Activated T-cell treated with anti-CD3 and anti-CD28 coated beads, Interleukin-2, amount 50 U/mL, for 48 hours (primary cell): ENCODE results near the gene PTPRU.

ENCODE experiments used
- DNase-seq, 2 experiments: peaks; one replicate each; pipeline ENCODE4 v3.0.0-alpha.2; 2020

The PTPRU gene

DNA sequence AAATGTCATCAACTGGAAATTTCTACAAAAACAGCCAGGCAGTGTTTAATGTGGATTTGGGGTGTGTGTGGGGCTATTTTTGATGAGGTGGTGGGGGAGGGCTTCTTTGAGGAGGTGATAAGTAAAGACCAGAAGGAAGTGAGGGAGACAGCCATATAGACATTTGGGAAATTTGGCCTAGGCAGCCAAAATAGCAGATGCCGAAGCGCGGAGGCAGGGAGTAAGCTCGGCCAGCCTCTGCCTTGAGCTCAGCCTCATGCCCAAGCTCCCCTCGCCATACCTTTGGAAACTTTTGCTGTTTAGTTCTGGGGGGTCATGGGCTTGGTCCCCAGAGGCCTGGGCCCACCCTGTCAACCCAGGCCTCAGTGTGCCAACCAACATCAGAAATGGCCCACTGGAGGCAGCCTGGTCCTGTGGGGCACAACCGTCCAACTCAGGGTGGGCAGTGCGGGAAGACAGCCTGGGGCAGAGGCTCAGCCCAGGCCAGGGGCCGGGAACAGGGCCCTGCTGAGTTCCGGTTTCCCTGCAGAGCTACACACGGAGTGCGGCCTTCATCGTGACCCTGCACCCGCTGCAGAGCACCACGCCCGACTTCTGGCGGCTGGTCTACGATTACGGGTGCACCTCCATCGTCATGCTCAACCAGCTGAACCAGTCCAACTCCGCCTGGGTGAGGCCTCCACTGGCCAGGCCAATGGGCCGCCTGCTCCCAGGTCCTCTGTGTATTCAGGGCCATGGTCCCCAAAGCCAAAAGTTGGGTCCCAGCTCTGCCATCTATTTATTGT is 84.0 kb downstream of the PTPRU start:
- no peak for DNase-seq

- no peak for DNase-seq
Observed at GRCh38 chr1:29321176-29321575, 84.9 kb downstream of the PTPRU start.

DNA sequence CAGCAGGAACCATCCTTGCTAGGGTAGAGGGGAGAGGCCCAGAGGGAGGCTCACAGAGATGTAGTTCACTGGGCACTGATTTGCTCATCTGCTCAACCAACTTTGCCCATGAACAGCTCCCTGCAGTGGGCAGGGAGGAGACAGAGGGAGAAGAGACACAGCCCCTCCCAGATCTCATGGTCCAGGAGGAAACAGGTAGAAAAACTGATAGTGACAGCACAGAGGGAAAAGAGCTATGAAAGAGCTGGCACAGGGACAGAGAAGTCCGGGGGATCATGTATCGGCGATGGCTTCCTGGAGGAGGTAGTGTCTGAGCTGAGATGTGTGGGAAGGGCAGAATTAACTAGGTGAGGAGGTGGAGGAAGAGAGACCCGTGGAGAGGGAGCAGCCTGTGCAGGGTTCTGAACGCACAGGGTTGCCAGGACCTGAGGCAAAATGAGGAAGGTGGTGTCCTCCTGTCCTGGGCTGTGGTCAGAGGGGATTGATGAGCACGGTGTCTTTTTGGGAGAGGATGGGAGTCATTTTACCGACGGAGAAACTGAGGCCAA is 85.9 kb downstream of the PTPRU start:
- no peak for DNase-seq

DNA sequence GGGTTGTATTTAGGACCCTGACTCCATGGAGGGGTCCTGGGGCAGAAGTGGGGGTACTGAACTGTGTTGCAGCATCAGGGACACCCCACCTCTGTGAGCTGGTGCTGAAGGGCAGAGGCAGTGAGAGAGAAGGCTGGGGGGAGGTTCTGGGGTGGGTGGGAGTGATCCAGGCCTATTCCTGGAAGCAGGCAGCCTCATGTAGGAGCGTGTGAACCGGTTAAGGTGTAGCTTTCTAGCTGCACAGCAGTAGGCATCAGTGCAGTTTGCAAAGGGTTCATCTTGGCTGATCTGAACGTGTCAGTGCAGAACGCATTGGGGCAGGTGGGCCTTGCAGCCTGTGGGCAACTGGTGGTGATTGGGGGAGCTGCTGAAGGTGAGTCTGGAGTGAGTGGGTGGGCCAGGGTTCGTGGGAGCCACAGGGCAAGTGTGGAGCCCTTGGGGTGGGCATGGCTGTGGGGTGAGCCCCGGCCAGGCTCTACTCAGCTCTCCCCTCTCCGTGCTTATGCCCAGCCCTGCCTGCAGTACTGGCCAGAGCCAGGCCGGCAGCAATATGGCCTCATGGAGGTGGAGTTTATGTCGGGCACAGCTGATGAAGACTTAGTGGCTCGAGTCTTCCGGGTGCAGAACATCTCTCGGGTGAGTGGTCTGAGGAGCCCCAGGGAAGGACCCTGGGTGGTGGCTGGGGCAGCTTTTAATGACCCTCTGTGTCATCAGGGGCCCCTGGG is 86.7 kb downstream of the PTPRU start:
- no peak for DNase-seq

- no peak for DNase-seq
Observed at GRCh38 chr1:29323636-29324035, 87.3 kb downstream of the PTPRU start.

- no peak for DNase-seq
Observed at GRCh38 chr1:29324202-29324601, 87.9 kb downstream of the PTPRU start.

DNA sequence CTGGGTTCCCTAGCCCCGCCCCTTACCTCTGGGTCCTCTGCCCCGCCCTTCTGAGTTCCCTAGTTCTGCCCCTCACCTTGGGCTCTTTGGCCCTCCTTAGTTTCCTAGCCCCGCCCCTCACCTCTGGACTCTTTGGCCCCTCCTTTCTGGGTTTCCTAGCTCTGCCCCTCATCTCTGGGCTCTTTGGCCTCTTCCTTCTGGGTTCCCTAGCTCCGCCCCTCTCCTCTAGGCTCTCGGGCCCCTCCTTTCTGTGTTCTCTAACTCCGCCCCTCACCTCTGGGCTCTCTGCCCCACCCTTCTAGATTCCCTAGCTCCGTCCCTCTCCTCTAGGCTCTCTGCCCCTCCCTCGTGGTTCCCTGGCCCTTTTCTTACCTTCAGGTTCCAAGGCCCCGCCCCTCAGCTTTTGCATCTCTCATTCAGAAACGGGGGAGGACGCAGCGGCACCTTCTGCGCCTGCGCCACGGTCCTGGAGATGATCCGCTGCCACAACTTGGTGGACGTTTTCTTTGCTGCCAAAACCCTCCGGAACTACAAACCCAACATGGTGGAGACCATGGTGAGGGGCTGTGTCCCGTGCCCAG is 88.5 kb downstream of the PTPRU start:
- no peak for DNase-seq

GRCh38 chr1:29325675-29326074 is 89.4 kb downstream of the PTPRU start:
- DNase-seq: no peak

GRCh38 chr1:29326123-29326522 is 89.8 kb downstream of the PTPRU start:
- DNase-seq: no peak

DNA sequence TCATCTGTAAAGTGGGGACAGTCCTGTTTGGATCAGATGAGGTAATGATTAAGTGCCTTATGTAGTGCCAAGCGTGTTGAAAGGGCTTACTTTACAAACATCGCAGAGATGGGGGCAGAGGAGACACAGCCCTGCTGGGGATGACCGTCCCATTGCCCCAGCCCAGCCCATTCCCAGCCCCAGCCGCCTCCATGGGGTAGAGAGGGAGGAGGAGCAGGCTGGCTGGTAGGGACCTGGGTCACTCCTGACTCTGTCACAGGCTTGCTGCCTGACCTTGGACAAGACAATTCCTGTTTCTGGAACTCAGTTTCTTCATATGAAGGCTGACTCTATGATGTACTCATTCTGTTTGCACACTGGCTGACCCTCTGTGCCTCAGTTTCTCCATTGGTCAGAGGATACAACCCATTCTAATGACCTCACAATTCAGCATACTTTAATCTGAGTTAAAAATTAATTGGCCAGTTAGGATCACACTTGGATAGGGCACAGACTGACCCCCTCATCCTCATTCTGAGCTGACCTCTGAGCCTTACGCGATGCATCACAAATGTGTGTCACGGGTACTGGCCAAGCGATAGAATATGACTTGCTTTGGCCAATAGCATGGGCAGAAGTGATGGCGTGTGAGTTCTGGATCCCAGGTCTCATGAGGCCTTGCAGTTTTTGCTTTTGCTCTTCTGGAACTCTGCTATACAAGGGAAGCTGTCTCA is 91.1 kb downstream of the PTPRU start:
- no peak for DNase-seq

GRCh38 chr1:29329022-29329775 is 92.9 kb downstream of the PTPRU start:
- no peak for DNase-seq

- DNase-seq: no peak
Observed at GRCh38 chr1:29330089-29330488, 93.8 kb downstream of the PTPRU start.

DNA sequence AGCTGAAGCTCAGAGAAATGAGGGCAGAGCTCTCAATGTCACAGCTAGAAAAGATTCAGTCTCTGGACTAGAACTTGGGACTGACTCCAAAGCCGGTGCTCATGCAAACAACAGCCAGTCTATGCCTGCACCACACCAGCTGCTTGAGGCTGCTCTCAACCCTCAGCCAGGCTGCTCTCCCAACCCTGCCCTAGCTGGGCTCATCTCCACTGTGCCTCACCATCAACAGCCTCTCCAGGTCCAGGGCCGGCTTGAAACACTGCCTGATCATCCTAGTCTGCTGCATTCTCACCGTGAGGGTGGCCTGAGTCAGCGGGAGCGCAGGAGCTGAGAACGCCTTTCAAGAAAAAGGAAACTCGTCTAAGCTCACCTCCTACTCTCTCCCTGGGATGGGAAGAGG is 94.5 kb downstream of the PTPRU start:
- DNase-seq: no peak

- DNase-seq: no peak
Observed at GRCh38 chr1:29331309-29331708, 95.0 kb downstream of the PTPRU start.

DNA sequence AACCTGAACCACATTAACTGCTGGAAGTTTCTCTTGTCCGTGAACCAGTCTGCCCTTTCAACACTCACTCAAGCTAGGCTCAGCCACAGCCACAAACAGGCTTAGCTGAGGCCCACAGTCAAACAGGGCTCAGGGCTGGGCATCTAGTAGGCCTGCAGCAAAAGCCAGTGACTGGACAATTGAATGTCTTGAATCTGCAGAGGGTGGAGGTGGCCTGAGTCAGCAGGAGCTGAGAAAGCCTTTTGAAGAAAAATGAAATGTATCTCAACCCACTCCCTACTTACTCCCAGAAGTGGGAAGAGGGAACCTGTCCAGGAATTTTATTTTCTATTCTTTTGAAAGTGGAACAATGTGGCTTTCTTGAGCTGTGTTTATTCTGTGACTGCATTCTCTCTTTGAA is 95.4 kb downstream of the PTPRU start:
- DNase-seq: no peak

- DNase-seq: peak in 1 of 2 experiments; percentile 35
Observed at GRCh38 chr1:29332204-29332603, 95.9 kb downstream of the PTPRU start.

DNA sequence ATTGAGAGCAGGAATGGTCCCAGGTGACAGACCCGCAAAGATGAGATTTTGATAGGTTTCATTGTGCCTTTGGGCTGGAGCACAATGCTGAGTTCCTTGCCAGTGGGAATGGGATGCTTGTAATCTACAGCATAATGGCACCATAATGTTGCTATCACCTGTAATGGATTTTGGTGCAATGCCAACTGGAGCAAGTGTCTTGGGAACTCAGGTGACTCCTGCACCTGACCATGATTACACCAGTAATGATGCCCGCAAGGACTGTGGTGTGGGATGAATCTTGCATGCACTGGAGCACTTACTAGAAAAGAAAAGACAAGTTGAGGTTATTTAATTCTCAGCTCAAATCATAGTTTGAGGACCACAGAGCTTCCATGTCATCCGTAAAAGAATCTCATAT is 96.7 kb downstream of the PTPRU start:
- DNase-seq: no peak

DNA sequence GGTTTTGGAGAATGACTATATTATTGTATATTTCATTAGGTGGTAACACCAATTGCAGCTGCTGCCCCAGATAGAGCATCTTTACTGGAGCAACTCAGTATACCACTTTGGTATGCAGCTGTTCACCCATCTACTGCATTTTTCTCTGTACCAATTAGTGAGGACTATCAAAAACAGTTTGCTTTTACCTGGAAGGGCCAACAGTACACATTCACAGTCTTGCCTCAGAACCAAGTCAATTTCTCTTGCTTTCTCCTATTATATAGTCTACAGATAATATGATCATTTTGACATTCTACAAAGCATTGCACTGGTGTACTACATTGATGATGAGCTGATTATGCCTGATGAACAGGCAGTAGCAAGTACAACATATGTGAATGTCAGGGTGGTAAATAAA is 99.3 kb downstream of the PTPRU start:
- DNase-seq: no peak

GRCh38 chr1:29338908-29339575 is 102.7 kb downstream of the PTPRU start:
- DNase-seq: no peak

DNA sequence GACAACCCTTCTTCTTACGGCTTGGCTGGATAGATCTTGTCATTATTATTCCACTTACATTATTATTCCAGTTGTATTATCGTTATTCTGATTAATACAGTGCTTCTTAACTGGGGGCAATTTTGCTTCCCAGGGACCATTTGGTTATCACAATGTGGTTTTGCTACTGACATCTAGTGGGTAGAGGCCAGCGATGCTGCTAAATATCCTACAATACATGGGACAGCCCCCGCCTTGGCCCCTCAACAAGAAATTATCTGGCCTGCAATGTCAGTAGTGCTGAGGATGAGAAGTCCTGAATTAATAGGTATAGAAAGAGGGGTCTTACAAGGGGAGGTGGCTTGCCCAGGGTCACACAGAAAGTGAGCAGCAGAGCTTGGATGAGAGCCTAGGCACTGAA is 105.6 kb downstream of the PTPRU start:
- DNase-seq: no peak

DNA sequence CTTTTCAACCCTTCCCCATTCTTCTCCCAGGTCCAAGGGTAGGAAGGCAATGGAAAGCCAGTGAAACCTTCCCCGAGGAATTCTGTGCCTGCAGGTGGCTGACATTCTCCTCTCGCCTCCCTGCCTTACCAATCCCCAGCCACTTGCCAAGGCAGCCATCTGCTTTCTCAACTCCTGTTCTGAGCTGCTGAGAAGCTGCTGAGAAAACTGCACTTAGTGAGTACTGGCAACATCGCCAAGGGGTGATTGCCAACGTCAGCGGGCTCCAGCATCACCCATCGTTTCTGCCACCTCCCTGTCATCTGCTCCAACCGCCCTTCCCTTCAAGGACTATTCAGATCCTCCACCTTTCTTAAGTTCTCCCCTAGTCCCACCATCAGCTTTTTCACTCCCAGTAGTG is 106.0 kb downstream of the PTPRU start:
- no peak for DNase-seq

GRCh38 chr1:29342983-29343382 is 106.7 kb downstream of the PTPRU start:
- no peak for DNase-seq
